Measurements from ENCODE around the gene CHTF18. TPM values are rescaled to one million over a fixed set of nuclear protein-coding genes. Genes with fewer than 3 reads are reported as not detected.
"Not testable (repeated sequence)": the region's sequence is repeated elsewhere in the genome, so short reads cannot be mapped to it uniquely, and the experiment has no call there.

The CHTF18 gene
- total and polyA plus RNA-seq, 9 of the 15 experiments (the other 6 are each of a cell fraction or from before 2014, with no cell fraction given): 2.5 to 123 (median 17.0) TPM

GRCh38 chr16:776298-776697, 12.1 kb upstream of the CHTF18 start:
- in situ Hi-C loops (cut with MboI); BruUV-seq (replicated peaks): not testable (repeated sequence)
- peak overlapping the region in 1 of 2 experiments; percentile 45; a peak in 1 of 4 replicates for H3K9ac ChIP-seq (ENCODE audit: insufficient read depth in 1 of 2, low read depth in 2 of 2, low read length in 2 of 2)

GRCh38 chr16:776824-777223, 11.6 kb upstream of the CHTF18 start:
- Histone ChIP-seq H3K4me2 (ENCODE audit: insufficient read depth, low read length) (no peak overlapping the region), H3K9me3 (replicated peaks; ENCODE audit: control insufficient read depth, insufficient read depth, low read depth, low read length) (no peaks in the 10 kb centered on the region), H2AFZ (ENCODE audit: low read depth, low read length) (no peak overlapping the region), H3K4me3 (no peak overlapping the region), H3K79me2 (ENCODE audit: control insufficient read depth, insufficient read depth, low read length) (no peaks in the 10 kb centered on the region), H3K27ac (ENCODE audit: extremely low read depth, low read depth, low read length) (no peak overlapping the region), H3K36me3 (ENCODE audit: control insufficient read depth, insufficient read depth, low read length) (no peaks in the 10 kb centered on the region), H3K9me1 (ENCODE audit: control insufficient read depth, insufficient read depth, low read length) (peaks cover 2% of the 10 kb centered on the region), H3K4me1 (replicated peaks in 1 of 2; ENCODE audit: control insufficient read depth in 2 of 2, insufficient read depth in 2 of 2, low read length in 2 of 2) (peaks cover 0 to 68% of the 10 kb centered on the region in 2 experiments; a peak in 3 of 5 replicates), H3K27me3 (ENCODE audit: control insufficient read depth in 2 of 2, insufficient read depth in 2 of 2, low read length in 2 of 2) (peaks cover 0 to 11% of the 10 kb centered on the region in 2 experiments; a peak in 2 of 5 replicates), H3K9ac (ENCODE audit: insufficient read depth in 1 of 2, low read depth in 2 of 2, low read length in 2 of 2) (no peak overlapping the region), H4K20me1 (replicated peaks; ENCODE audit: control insufficient read depth, insufficient read depth, low read length) (0 out of 2 replicates have a peak, but pooled peaks cover 4% of the 10 kb centered on the region)
- no TSS peak for BruUV-seq (replicated peaks)
- ATAC-seq: no peak
- in situ Hi-C loops (cut with MboI): no loop called here
- WGBS (ENCODE audit: insufficient coverage, low coverage, missing lambda C conversion rate): 64% methylated on average over 9 of the region's 9 CpGs
- no peak for TF ChIP-seq RAD21 (CRISPR knock-in tag; conservative IDR thresholded peaks at IDR 0.05 in 1 of 2, IDR thresholded peaks at IDR 0.05 in 1 of 2)
- TF ChIP-seq STAT5A (IDR thresholded peaks at IDR 0.05; ENCODE audit: borderline replicate concordance, low read length): no peak
- TF ChIP-seq MTA2 (IDR thresholded peaks at IDR 0.05; ENCODE audit: low read depth): no peak
- TF ChIP-seq ZNF124 (CRISPR knock-in tag; IDR thresholded peaks at IDR 0.05): no peak
- no peak for TF ChIP-seq FOXA3 (CRISPR knock-in tag; conservative IDR thresholded peaks at IDR 0.05 in 1 of 2, IDR thresholded peaks at IDR 0.05 in 1 of 2)
- TF ChIP-seq STAT6 (CRISPR knock-in tag; IDR thresholded peaks at IDR 0.05): no peak
- no peak for TF ChIP-seq SAFB (IDR thresholded peaks at IDR 0.05; ENCODE audit: borderline replicate concordance, low read depth, low read length)
- no peak for TF ChIP-seq NCOA4 (IDR thresholded peaks at IDR 0.05; ENCODE audit: partially characterized antibody)
- POLR2A ChIA-PET: interaction anchor here (0.7 to 1.1 kb wide), 2 partner anchors 9 to 247 kb away, joined by 3 read pairs; no protein-coding TSS in a partner anchor
- no peak for FAIRE-seq
- intact Hi-C loops (cut with micrococcal nuclease): no loop called here
- no peak for DNase-seq (ENCODE audit: extremely low read depth in 1 of 4, low spot score in 3 of 4)
- CTCF ChIA-PET (ENCODE audit: low intra/inter-chr PET ratio): no interaction called here

More at GRCh38 chr16:776298-776697, 12.1 kb upstream of the CHTF18 start:
- H3K4me3 ChIP-seq; CTCF ChIA-PET (ENCODE audit: low intra/inter-chr PET ratio); H3K36me3 ChIP-seq (ENCODE audit: control insufficient read depth, insufficient read depth, low read length); H3K9me1 ChIP-seq (ENCODE audit: control insufficient read depth, insufficient read depth, low read length); H3K4me2 ChIP-seq (ENCODE audit: insufficient read depth, low read length); H4K20me1 ChIP-seq (replicated peaks; ENCODE audit: control insufficient read depth, insufficient read depth, low read length); ATAC-seq; FAIRE-seq; H3K27ac ChIP-seq (ENCODE audit: extremely low read depth, low read depth, low read length); H3K9me3 ChIP-seq (replicated peaks; ENCODE audit: control insufficient read depth, insufficient read depth, low read depth, low read length); H3K79me2 ChIP-seq (ENCODE audit: control insufficient read depth, insufficient read depth, low read length); DNase-seq (ENCODE audit: extremely low read depth in 1 of 4, low spot score in 3 of 4); intact Hi-C loops (cut with micrococcal nuclease); H2AFZ ChIP-seq (ENCODE audit: low read depth, low read length): not testable (repeated sequence)
- POLR2A ChIA-PET: interaction anchor here (0.7 to 1.1 kb wide), 2 partner anchors 9 to 247 kb away, joined by 3 read pairs; no protein-coding TSS in a partner anchor
- WGBS (ENCODE audit: insufficient coverage, low coverage, missing lambda C conversion rate): 59% methylated on average over 10 of the region's 10 CpGs
- TF ChIP-seq ZNF121 (CRISPR knock-in tag; conservative IDR thresholded peaks at IDR 0.05): peak; percentile 75
- peaks cover 0 to 63% of the 10 kb centered on the region in 2 experiments; a peak in 3 of 5 replicates for H3K4me1 ChIP-seq (replicated peaks in 1 of 2; ENCODE audit: control insufficient read depth in 2 of 2, insufficient read depth in 2 of 2, low read length in 2 of 2)
- H3K27me3 ChIP-seq (ENCODE audit: control insufficient read depth in 2 of 2, insufficient read depth in 2 of 2, low read length in 2 of 2): peaks cover 0 to 11% of the 10 kb centered on the region in 2 experiments; a peak in 2 of 5 replicates
